ENCODE measurements around the gene CCDC32. TPM values are rescaled to one million over a fixed set of nuclear protein-coding genes. Genes with fewer than 3 reads are reported as not detected.

CCDC32 gene
- total RNA-seq, 3 donors from 2014 or later, result 35.0 to 42.3 (median 36.4) TPM

DNA sequence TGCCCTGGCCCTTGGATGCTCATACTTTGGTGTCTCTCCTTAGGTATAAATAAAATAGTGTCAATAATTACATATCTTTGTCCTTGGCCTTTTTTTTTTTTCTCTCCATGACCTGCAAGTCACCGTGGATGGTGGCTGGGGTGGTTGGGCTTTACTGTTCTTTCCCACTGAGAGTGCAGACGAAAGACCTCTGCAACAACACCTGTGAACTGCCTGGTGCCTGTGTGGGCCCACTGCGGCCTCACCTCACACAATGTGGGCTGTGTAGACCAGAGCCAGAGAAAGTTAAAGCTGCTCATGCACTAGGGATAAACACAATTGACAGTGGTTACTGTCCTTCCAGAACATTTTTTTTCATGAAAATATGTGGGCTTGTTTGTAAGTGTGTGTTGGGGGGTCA lies 39.0 kb downstream of the CCDC32 start:
- H3K9me3 ChIP-seq, result no peaks in the 10 kb centered on the region
- H3K4me1 ChIP-seq, result no peaks in the 10 kb centered on the region
- no peaks in the 10 kb centered on the region for H3K36me3 ChIP-seq
- DNase-seq (ENCODE audit: low spot score in 2 of 2), result no peak
- no peak for TF ChIP-seq POLR2AphosphoS5 (IDR thresholded peaks at IDR 0.05)
- TF ChIP-seq, protein P1, sequence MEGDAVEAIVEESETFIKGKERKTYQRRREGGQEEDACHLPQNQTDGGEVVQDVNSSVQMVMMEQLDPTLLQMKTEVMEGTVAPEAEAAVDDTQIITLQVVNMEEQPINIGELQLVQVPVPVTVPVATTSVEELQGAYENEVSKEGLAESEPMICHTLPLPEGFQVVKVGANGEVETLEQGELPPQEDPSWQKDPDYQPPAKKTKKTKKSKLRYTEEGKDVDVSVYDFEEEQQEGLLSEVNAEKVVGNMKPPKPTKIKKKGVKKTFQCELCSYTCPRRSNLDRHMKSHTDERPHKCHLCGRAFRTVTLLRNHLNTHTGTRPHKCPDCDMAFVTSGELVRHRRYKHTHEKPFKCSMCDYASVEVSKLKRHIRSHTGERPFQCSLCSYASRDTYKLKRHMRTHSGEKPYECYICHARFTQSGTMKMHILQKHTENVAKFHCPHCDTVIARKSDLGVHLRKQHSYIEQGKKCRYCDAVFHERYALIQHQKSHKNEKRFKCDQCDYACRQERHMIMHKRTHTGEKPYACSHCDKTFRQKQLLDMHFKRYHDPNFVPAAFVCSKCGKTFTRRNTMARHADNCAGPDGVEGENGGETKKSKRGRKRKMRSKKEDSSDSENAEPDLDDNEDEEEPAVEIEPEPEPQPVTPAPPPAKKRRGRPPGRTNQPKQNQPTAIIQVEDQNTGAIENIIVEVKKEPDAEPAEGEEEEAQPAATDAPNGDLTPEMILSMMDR (IDR thresholded peaks at IDR 0.05), result no peak
- no peak for TF ChIP-seq POLR2A (IDR thresholded peaks at IDR 0.05)
- no peaks in the 10 kb centered on the region for H3K27me3 ChIP-seq
- no peak overlapping the region for H3K4me3 ChIP-seq
- intact Hi-C loops (cut with DNase I; ENCODE audit: low total_unique reads), result no loop called here
- no peak overlapping the region for H3K27ac ChIP-seq

DNA sequence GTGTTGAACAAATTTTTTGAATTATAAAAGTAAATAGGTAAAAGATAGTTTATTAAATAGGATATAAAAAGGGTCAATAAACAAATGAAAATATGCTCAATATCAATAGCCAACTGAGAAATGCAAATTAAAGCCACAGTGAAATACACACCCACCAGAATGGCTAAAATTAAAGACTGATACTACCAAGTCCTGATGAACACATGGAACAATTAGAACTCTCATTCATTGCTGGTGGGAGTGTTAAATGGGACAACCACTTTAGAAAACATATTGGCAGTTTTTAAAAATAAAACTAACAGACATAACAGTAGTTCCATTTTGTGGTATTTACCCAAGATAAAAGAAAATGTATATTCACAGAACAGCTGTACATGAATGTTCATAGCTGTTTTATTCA lies 41.2 kb downstream of the CCDC32 start:
- intact Hi-C loops (cut with DNase I; ENCODE audit: low total_unique reads), result no loop called here
- Histone ChIP-seq H3K36me3 (no peaks in the 10 kb centered on the region), H3K27me3 (no peaks in the 10 kb centered on the region), H3K4me1 (no peaks in the 10 kb centered on the region), H3K4me3 (no peak overlapping the region), H3K27ac (no peak overlapping the region), H3K9me3 (no peaks in the 10 kb centered on the region)
- DNase-seq (ENCODE audit: low spot score in 2 of 2), result no peak
- TF ChIP-seq, protein P1 (IDR thresholded peaks at IDR 0.05), result no peak
- TF ChIP-seq POLR2AphosphoS5 (IDR thresholded peaks at IDR 0.05), result no peak
- TF ChIP-seq POLR2A (IDR thresholded peaks at IDR 0.05), result no peak

DNA sequence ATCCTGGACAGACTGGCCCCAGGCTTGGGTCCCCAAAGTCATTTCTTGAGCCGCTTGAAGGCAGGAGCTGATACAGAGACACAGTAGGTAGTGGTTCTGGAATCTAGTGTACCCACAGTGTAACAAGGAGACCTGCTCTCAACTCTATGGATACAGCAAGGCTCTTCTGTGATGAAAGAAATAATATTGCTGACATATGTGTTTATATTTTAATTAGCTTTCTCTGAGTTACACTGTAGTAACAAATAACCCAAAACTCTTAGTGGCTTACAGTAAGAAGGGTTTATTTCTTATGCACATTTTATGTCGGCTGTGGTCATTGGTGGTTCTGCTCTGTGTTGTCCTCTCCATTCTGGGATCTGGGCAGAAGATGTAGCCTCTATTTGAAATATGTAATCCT lies 48.5 kb downstream of the CCDC32 start:
- no peaks in the 10 kb centered on the region for H3K9me3 ChIP-seq
- H3K27me3 ChIP-seq, result no peaks in the 10 kb centered on the region
- no peak overlapping the region for H3K4me3 ChIP-seq
- no peak for DNase-seq (ENCODE audit: low spot score in 2 of 2)
- peaks cover 0 to 3% of the 10 kb centered on the region in 2 donors for H3K4me1 ChIP-seq
- intact Hi-C loops (cut with DNase I; ENCODE audit: low total_unique reads), result no loop called here
- TF ChIP-seq, protein P1 (IDR thresholded peaks at IDR 0.05), result no peak
- TF ChIP-seq POLR2AphosphoS5 (IDR thresholded peaks at IDR 0.05), result no peak
- TF ChIP-seq POLR2A (IDR thresholded peaks at IDR 0.05), result no peak
- no peaks in the 10 kb centered on the region for H3K36me3 ChIP-seq
- H3K27ac ChIP-seq, result no peak overlapping the region

DNA sequence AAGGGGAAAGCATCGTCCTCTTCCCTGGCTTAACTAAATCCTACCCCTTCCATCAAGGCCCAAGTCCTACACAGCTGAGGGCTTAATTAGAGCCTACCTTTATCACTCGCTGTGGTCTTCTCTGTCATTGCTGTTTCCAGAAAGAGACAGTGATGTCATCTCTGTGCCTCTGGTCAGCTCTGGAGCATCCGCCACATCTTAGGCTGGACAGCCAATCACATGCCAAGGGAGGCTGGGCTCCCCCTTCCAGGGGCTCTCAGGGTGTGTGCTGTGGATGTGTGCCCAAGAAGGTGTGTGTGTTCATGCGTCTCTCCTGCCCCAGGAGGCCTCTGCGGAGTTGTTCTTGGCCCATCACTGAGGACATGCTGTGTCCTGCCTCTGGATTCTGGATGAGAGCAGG lies 51.2 kb downstream of the CCDC32 start:
- Histone ChIP-seq H3K27ac (no peak overlapping the region), H3K36me3 (no peaks in the 10 kb centered on the region), H3K9me3 (no peaks in the 10 kb centered on the region), H3K4me1 (peaks cover 0 to 3% of the 10 kb centered on the region in 2 donors), H3K4me3 (no peak overlapping the region), H3K27me3 (no peaks in the 10 kb centered on the region)
- no peak for DNase-seq (ENCODE audit: low spot score in 2 of 2)
- intact Hi-C loops (cut with DNase I; ENCODE audit: low total_unique reads), result no loop called here
- TF ChIP-seq POLR2AphosphoS5 (IDR thresholded peaks at IDR 0.05), result no peak
- no peak for TF ChIP-seq POLR2A (IDR thresholded peaks at IDR 0.05)
- TF ChIP-seq, protein P1 (IDR thresholded peaks at IDR 0.05), result no peak

DNA sequence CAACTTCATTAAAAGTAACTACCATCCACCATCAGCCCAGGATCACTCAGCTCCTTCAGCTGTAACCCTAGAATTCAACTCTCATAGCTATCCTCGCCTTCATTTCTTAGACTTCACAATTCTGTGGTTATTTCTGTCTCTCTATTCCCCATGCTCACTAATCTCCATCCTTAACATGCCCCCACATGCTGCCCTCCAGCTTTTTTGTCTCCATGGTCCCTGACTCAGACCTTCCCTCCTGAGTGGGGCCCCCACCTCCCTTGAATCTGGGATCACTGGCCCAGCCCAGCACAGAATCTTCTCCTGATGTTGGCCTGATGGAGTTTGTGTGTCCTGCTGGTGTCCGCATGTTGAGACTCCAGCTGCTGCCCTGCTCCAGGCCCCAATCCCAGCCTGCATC lies 52.4 kb downstream of the CCDC32 start:
- Histone ChIP-seq H3K4me1 (peaks cover 0 to 3% of the 10 kb centered on the region in 2 donors), H3K4me3 (no peak overlapping the region), H3K27ac (peak overlapping the region; percentile 76 to 82), H3K36me3 (no peaks in the 10 kb centered on the region), H3K27me3 (no peaks in the 10 kb centered on the region), H3K9me3 (no peaks in the 10 kb centered on the region)
- no peak for DNase-seq (ENCODE audit: low spot score in 2 of 2)
- TF ChIP-seq POLR2A (IDR thresholded peaks at IDR 0.05) (no peak), POLR2AphosphoS5 (IDR thresholded peaks at IDR 0.05) (no peak)
- TF ChIP-seq, protein P1 (IDR thresholded peaks at IDR 0.05), result no peak
- intact Hi-C loops (cut with DNase I; ENCODE audit: low total_unique reads), result no loop called here

Measured in breast epithelium (tissue), 4 donors.